Activated CD8-positive, alpha-beta memory T cell treated with anti-CD3 and anti-CD28 coated beads for 1 hour (primary cell): ENCODE data around the gene SPTBN1.

Experiments used
- DNase-seq, 2 donors: peaks; one replicate each; pipeline ENCODE4 v3.0.0-alpha.2; 2020; ENCODE audit warnings: low read depth in 1 of 2; ENCODE audit errors: extremely low read depth in 1 of 2

The SPTBN1 gene

DNA sequence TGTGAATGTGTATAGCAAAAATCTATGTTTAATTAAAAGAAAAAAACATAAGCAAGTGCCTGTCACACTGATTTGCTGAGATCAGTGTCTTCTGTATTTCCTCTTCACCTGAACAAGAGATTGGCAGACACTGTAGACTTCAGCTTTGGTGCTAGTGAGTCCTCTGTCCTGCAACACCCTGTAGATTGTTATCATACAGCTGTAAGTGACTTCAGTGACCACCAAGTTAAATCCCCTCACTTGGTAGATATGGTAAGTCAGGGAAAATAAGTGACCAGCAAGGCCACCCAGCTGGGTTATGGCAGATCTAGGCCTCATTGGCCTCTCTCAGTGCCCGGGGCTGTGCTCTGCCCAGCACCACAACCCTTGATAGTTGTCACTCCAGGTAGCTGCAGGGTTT is 147.7 kb downstream of the SPTBN1 start:
- DNase-seq, result no peak

GRCh38 chr2:54604871-54605270 is 148.7 kb downstream of the SPTBN1 start:
- no peak for DNase-seq

DNA sequence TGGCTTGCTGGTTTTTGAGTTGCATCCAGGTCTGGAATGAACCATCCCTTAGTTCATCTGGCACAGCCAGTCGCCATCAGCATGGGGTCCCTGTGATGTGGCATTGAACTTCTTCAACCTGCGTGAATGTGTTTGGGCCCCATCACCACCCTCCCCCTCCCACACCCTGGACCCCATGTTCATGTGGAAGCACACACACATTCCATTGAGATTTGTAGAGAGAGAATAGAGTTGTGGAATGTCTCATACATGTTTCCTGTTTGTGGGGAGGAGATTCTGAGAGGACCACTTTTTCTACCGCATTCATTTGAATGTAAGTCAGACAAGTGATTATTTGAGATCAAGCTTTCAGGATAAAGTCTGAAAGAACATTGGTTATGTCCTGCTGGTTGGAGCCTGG is 149.7 kb downstream of the SPTBN1 start:
- no peak for DNase-seq

DNA sequence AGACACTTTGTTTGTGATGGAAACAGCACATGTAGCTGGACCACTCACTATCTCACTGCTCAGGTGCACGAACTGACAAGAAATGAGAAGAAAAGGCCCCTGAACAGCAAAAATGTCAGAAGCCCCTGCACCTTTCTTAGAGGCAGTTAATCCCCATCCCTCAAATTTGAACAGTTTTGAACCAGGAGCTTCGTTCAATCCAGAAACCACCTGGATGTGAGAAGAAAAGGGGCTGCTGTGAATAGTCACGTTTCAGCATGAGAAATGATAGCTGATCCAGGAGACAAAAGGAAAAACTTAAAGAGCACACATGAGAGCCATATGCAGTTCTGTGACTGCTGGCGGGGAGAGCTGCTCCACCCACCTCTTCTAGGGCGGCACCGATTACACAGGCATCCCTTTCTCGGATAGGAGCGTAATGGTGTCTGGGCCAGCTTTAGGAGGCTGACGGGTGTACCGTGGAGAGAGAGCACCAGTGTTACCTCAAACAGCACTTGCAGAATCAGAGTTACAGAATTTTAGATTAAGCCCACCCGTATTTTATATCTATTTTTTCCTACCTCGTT is 150.3 kb downstream of the SPTBN1 start:
- no peak for DNase-seq

DNA sequence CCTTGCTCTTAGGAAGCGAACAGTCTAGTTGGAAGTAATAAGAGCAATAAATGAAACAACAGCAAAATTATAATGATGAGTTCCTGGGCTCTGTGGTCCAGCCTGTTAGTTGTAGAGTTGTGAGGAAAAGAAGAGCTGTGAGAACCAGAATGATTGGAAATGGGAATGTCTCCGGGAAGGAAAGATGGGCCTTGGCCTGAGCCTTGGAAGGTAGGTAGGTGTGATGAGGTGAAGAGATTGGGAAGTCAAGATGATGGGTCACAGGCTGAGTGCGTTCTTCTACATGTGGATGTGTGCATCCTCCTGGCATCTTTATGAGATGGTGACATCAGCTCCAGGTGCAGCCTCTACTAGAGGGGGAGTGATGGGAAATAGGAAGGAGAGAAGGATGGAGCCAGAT is 152.1 kb downstream of the SPTBN1 start:
- DNase-seq, result no peak

DNA sequence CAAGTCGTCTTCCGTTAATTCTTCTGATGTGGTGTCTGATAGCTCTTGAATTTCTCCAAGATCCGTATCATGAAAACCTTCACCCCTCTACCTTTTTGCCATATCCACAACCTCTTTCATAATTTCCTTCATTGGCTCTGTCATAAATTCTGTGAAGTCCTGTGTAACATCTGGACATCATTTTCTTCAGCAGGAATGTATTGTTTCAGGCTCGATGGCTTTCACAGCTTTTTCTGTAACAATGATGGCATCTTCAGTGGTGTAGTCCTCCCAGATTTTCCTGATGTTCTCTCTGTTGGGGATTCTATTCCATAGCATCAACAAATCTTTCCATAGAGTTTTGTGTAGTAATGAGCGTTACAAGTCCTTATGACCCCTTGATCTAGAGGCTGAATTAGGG is 153.1 kb downstream of the SPTBN1 start:
- no peak for DNase-seq

- no peak for DNase-seq
Measured at GRCh38 chr2:54609647-54610046, 153.5 kb downstream of the SPTBN1 start.

- no peak for DNase-seq
Measured at GRCh38 chr2:54610700-54611099, 154.6 kb downstream of the SPTBN1 start.

GRCh38 chr2:54611830-54612545 is 155.9 kb downstream of the SPTBN1 start:
- DNase-seq, result no peak

- no peak for DNase-seq
Measured at GRCh38 chr2:54613386-54613785, 157.3 kb downstream of the SPTBN1 start.

GRCh38 chr2:54613794-54614257 is 157.7 kb downstream of the SPTBN1 start:
- no peak for DNase-seq

- DNase-seq, result no peak
Measured at GRCh38 chr2:54614819-54615218, 158.7 kb downstream of the SPTBN1 start.

DNA sequence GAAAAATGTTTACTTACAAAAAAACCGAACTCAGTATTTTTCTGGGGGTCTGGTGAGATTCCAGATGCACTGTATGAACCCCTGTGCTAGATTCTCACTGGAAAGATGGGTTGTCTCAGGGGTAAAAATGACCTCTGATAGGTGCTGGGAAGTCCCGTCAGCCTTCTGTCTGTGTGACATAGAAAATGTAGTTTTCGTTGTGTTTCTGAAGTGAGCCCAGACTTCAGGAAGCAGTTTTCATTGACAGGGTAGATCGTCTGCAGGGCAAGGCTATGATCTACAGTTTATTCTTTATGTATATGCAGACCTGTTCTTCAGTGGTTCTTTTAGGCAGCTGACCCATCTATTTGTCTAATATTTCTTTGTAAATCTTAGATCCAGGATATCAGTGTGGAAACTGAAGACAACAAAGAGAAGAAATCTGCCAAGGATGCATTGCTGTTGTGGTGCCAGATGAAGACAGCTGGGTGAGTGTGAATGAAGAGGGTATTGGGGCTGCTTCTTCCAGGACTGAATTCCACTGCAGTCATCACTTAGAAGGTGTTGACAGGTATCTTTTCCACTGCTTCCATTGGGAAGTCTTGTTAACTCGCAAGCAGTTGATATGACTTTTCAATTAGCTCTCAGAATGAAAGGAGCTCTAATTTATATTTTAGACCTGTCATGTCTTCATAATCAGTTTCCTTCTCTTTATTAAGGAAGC is 159.9 kb downstream of the SPTBN1 start:
- DNase-seq, result no peak

DNA sequence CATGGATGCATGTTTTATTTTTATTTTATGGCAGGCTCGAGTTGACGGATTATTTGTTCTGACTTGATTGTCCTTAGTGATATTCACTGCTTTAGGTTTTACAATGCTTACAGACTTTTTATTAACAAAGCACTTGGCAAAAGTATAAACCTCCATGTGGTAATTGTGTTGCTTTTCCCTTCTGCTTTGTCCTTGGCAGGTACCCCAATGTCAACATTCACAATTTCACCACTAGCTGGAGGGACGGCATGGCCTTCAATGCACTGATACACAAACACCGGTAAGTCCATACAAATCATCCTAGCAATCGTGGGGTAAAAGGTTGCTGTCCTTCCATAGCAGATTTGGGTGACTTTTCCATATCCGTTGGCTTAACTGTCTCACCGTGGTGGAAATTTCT is 161.3 kb downstream of the SPTBN1 start:
- DNase-seq, result no peak

GRCh38 chr2:54618646-54619565 is 162.8 kb downstream of the SPTBN1 start:
- no peak for DNase-seq

GRCh38 chr2:54619660-54620231 is 163.6 kb downstream of the SPTBN1 start:
- no peak for DNase-seq

GRCh38 chr2:54620948-54621347 is 164.8 kb downstream of the SPTBN1 start:
- DNase-seq, result no peak

- DNase-seq, result no peak
Measured at GRCh38 chr2:54624591-54625071, 168.5 kb downstream of the SPTBN1 start.

GRCh38 chr2:54626131-54626530 is 170.0 kb downstream of the SPTBN1 start:
- DNase-seq, result no peak

DNA sequence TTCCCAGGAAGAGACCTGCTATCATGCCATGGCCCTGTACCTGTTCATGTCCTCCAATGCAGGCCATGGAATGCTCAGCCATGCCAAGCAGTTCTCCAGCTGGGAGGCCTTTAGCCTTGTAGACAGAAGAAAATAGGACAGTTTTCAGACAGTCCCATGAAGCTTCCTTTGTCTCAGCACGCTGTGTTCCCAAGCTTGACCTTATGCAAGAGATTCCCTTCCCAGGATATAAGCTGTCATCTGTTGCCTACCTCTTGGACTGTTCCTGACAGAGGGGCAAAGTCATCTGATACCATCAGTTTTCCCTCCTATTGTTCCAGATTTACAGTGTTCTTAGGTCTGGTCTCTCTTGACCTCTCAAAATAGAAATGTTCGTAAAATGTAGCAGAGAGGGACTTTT is 170.8 kb downstream of the SPTBN1 start:
- no peak for DNase-seq

DNA sequence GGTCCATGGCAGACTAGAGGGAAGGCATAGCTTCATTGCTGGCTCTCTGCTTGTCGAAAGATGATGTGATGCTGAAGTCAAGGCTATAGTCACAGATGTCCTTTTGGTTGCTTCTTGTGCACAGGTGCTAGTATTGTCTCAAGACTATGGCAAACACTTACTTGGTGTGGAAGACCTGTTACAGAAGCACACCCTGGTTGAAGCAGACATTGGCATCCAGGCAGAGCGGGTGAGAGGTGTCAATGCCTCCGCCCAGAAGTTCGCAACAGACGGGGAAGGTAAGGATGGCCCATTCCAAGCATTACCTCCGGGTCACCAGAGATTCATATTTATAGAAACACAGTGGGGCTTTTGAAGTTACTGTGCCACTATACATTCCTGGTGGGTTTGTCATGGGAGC is 171.8 kb downstream of the SPTBN1 start:
- no peak for DNase-seq
